Left lung (tissue), 10 donors: Measurements from ENCODE around the gene FMN1. TPM values are rescaled to one million over a fixed set of nuclear protein-coding genes. Genes with fewer than 3 reads are reported as not detected.

Source experiments
- ATAC-seq: fragments of 200-7000 bp; cut with Tn5 transposase; one replicate; pipeline ENCODE4 v1.9.1; 2020; ENCODE audit warnings: moderate library complexity
- DNase-seq, 4 donors: peaks; one replicate each; pipeline ENCODE4 v3.0.0-alpha.2; 2013 to 2020
- H3K27ac ChIP-seq, 2 donors: fragments of 200-600 bp; sonication (generic) in 1 of 2; one replicate each; pipeline versions ENCODE4 v1.5.0 to v1.8.0; 2020 to 2021
- H3K27me3 ChIP-seq, 2 donors: fragments of 200-600 bp; sonication (generic) in 1 of 2; one replicate each; pipeline versions ENCODE4 v1.5.0 to v1.8.0; 2020 to 2021
- H3K36me3 ChIP-seq, 2 donors: fragments of 200-600 bp; sonication (generic) in 1 of 2; one replicate each; pipeline versions ENCODE4 v1.5.0 to v1.8.0; 2020 to 2021
- H3K4me1 ChIP-seq, 2 donors: fragments of 200-600 bp; one replicate each; pipeline ENCODE4 v1.8.0; 2021
- H3K4me3 ChIP-seq, 2 donors: fragments of 200-600 bp; sonication (generic) in 1 of 2; one replicate each; pipeline versions ENCODE4 v1.5.0 to v1.8.0; 2020 to 2021; ENCODE audit warnings: mild to moderate bottlenecking in 1 of 2
- H3K9me3 ChIP-seq, 2 donors: fragments of 200-600 bp; sonication (generic) in 1 of 2; one replicate each; pipeline versions ENCODE4 v1.5.0 to v1.8.0; 2020 to 2021
- intact Hi-C, 2 donors: fragments of 100-400 bp; cut with DNase I; formaldehyde crosslinking; loops; one replicate each; pipeline versions ENCODE4 v1.11.2 to v1.14.2; 2022
- polyA plus RNA-seq, 6 donors: library from polyadenylated mRNA; unstranded; fragments of 120-200 nt; gene quantifications; one replicate each; pipeline ENCODE4 v1.2.1, GENCODE V29; 2013; ENCODE audit not compliant: insufficient read length in 6 of 6
- total RNA-seq, 2 donors: library from RNA; stranded (reverse); fragmentation: NEBNext Ultra II Directional; extraction: Animal tissue kit (Norgen Biotek cat#: 25700); gene quantifications; one replicate each; pipeline ENCODE4 v1.2.1, GENCODE V29; 2021
- TF ChIP-seq, protein P1 (sequence below), 2 donors: fragments of 200-600 bp; sonication (generic) in 1 of 2; IDR thresholded peaks; one replicate each; pipeline versions ENCODE4 v1.5.0 to v1.8.0; 2021; ENCODE audit warnings: antibody characterized with exemption in 2 of 2
- donor health status: DM: no; HTN: yes; CAD: no.
- donor health status: DM: no; HTN: no; CAD: no.

Gene FMN1
- total and polyA plus RNA-seq, 8 donors = 4.6 to 45.2 (median 8.4) TPM

DNA sequence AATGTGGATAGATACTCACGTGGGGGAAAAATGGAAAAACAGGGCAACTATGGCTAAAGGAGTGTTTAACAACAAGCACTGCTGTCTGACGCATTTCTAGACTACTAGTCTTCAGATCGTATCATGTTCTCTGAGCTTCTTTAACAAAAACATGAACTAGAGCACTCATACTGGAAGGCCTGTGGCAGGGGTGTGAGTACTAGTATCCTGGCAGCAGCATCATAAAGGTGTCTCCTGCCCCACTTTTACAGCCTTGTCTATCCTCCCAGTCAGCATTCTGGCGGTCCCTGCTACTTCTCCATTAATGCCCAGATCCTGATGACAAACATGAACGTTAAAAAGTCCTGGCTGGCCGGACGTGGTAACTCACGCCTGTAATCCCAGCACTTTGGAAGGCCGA lies 4.0 kb downstream of the FMN1 start:
- Histone ChIP-seq H3K36me3 (no peaks in the 10 kb centered on the region), H3K9me3 (no peaks in the 10 kb centered on the region), H3K4me3 (no peak overlapping the region), H3K27me3 (peaks cover 0 to 37% of the 10 kb centered on the region in 2 donors), H3K4me1 (peaks cover 0 to 7% of the 10 kb centered on the region in 2 donors), H3K27ac (no peak overlapping the region)
- intact Hi-C loops = no loop called here
- TF ChIP-seq, protein P1, sequence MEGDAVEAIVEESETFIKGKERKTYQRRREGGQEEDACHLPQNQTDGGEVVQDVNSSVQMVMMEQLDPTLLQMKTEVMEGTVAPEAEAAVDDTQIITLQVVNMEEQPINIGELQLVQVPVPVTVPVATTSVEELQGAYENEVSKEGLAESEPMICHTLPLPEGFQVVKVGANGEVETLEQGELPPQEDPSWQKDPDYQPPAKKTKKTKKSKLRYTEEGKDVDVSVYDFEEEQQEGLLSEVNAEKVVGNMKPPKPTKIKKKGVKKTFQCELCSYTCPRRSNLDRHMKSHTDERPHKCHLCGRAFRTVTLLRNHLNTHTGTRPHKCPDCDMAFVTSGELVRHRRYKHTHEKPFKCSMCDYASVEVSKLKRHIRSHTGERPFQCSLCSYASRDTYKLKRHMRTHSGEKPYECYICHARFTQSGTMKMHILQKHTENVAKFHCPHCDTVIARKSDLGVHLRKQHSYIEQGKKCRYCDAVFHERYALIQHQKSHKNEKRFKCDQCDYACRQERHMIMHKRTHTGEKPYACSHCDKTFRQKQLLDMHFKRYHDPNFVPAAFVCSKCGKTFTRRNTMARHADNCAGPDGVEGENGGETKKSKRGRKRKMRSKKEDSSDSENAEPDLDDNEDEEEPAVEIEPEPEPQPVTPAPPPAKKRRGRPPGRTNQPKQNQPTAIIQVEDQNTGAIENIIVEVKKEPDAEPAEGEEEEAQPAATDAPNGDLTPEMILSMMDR (IDR thresholded peaks at IDR 0.05) = no peak
- no peak for DNase-seq
- no peak for ATAC-seq

GRCh38 chr15:33188641-33189257 lies 5.8 kb downstream of the FMN1 start:
- Histone ChIP-seq H3K27me3 (peaks cover 0 to 23% of the 10 kb centered on the region in 2 donors), H3K27ac (no peak overlapping the region), H3K9me3 (no peaks in the 10 kb centered on the region), H3K4me3 (no peak overlapping the region), H3K36me3 (no peaks in the 10 kb centered on the region), H3K4me1 (no peaks in the 10 kb centered on the region)
- ATAC-seq = peak; percentile 55
- DNase-seq = no peak
- intact Hi-C loops = no loop called here
- TF ChIP-seq, protein P1 (IDR thresholded peaks at IDR 0.05) = no peak

DNA sequence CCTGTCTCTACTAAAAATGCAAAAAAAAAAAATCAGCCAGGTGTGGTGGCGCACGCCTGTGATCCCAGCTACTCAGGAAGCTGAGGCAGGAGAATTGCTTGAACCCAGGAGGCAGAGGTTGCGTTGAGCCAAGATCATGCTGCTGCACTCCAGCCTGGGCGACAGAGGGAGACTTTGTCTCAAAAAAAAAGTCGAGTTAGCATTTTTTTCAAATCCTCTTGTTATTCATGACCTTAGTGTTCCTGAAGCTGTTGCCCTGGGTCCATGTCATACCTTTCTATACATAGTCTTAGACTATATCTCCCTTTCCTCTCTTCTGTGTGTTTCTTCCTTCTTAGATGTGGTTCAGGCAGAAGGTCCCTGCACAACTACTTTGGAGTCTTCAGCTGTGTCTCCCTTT lies 6.4 kb downstream of the FMN1 start:
- intact Hi-C loops = no loop called here
- H3K27ac ChIP-seq = no peak overlapping the region
- H3K4me1 ChIP-seq = no peaks in the 10 kb centered on the region
- H3K36me3 ChIP-seq = no peaks in the 10 kb centered on the region
- DNase-seq = no peak
- H3K4me3 ChIP-seq = no peak overlapping the region
- no peaks in the 10 kb centered on the region for H3K9me3 ChIP-seq
- H3K27me3 ChIP-seq = peaks cover 0 to 18% of the 10 kb centered on the region in 2 donors
- TF ChIP-seq, protein P1 (IDR thresholded peaks at IDR 0.05) = no peak
- no peak for ATAC-seq

GRCh38 chr15:33183334-33183733 lies 11.2 kb downstream of the FMN1 start:
- H3K36me3 ChIP-seq = no peaks in the 10 kb centered on the region
- intact Hi-C loops = no loop called here
- no peak overlapping the region for H3K4me3 ChIP-seq
- H3K27me3 ChIP-seq = no peaks in the 10 kb centered on the region
- TF ChIP-seq, protein P1 (IDR thresholded peaks at IDR 0.05) = no peak
- DNase-seq (no peak), ATAC-seq (no peak)
- no peaks in the 10 kb centered on the region for H3K4me1 ChIP-seq
- no peaks in the 10 kb centered on the region for H3K9me3 ChIP-seq
- no peak overlapping the region for H3K27ac ChIP-seq

DNA sequence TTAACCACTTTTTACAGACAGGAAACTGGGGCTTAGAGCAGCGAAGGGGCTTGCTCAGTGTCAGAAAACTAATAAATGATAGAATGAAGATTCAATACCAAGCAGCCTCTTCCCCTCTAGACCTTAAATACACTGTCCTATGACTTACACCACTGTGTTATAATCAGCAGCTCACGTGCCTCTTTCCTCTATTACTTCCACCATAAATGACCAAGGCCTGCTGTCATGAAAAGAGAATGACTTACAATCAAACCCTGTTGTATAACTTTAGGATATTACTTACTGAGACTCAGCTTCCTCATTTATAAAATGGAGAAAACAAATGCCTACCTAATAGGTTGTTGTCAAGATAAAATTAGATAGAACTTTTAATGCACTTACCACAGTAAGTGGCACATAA lies 11.6 kb downstream of the FMN1 start:
- no peak for ATAC-seq
- Histone ChIP-seq H3K4me1 (no peaks in the 10 kb centered on the region), H3K9me3 (no peaks in the 10 kb centered on the region), H3K4me3 (no peak overlapping the region), H3K27me3 (no peaks in the 10 kb centered on the region), H3K27ac (no peak overlapping the region), H3K36me3 (no peaks in the 10 kb centered on the region)
- intact Hi-C loops = no loop called here
- TF ChIP-seq, protein P1 (IDR thresholded peaks at IDR 0.05) = no peak
- no peak for DNase-seq
